PC-9 (cell line): ENCODE measurements around the gene PRDM9.

Experiments
- EZH2 ChIP-seq: fragments of 200-600 bp; sonication (generic); IDR thresholded peaks from 2 replicates; pipeline ENCODE4 v1.8.0; 2017; ENCODE audit warnings: antibody characterized with exemption, low read depth
- TF ChIP-seq, protein P1 (sequence below): fragments of 200-600 bp; sonication (generic); conservative IDR thresholded peaks from 2 replicates; pipeline ENCODE4 v1.6.1; 2017; ENCODE audit warnings: mixed run types, antibody characterized with exemption, mild to moderate bottlenecking, moderate library complexity

DNA sequence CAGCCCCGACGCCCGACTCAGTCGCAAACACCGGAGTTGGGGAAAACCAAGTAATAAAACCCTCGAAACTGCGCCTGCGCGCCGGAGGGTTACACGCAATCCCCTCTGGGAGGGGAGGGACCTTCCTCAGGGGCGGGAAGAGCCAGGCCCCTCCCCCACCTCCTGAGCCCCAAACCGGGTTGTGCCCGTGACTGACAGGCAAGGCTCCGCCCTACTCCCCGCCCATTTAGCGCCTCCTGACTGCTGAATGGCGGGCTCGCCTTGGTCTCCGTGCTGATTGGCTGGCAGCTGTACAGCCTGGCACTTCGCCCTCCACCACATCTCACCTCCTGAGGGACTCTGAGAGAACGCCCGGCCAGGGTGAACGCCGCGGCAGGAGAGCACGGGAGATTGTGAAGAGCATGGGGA lies at the start of gene PRDM9:
- TF ChIP-seq, protein P1, sequence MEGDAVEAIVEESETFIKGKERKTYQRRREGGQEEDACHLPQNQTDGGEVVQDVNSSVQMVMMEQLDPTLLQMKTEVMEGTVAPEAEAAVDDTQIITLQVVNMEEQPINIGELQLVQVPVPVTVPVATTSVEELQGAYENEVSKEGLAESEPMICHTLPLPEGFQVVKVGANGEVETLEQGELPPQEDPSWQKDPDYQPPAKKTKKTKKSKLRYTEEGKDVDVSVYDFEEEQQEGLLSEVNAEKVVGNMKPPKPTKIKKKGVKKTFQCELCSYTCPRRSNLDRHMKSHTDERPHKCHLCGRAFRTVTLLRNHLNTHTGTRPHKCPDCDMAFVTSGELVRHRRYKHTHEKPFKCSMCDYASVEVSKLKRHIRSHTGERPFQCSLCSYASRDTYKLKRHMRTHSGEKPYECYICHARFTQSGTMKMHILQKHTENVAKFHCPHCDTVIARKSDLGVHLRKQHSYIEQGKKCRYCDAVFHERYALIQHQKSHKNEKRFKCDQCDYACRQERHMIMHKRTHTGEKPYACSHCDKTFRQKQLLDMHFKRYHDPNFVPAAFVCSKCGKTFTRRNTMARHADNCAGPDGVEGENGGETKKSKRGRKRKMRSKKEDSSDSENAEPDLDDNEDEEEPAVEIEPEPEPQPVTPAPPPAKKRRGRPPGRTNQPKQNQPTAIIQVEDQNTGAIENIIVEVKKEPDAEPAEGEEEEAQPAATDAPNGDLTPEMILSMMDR = no peak
- no peak for TF ChIP-seq EZH2
